Posterior cingulate gyrus (tissue), 11 donors: ENCODE results near the gene VSX1.

Source experiments
- DNase-seq, 10 donors: peaks; one replicate each; pipeline versions ENCODE4 v3.0.0 to v3.0.0-alpha.2; 2020 to 2021; ENCODE audit warnings: mixed read lengths in 3 of 10
- intact Hi-C: fragments of 100-400 bp; cut with DNase I; formaldehyde crosslinking; loops from one replicate; pipeline ENCODE4 v1.15.1; 2023

VSX1 gene

GRCh38 chr20:25030007-25030648 is 51.8 kb downstream of the VSX1 start:
- intact Hi-C loops, result no loop called here
- peak in 4 of 10 donors; percentile 17 to 88 (median 62) for DNase-seq

DNA sequence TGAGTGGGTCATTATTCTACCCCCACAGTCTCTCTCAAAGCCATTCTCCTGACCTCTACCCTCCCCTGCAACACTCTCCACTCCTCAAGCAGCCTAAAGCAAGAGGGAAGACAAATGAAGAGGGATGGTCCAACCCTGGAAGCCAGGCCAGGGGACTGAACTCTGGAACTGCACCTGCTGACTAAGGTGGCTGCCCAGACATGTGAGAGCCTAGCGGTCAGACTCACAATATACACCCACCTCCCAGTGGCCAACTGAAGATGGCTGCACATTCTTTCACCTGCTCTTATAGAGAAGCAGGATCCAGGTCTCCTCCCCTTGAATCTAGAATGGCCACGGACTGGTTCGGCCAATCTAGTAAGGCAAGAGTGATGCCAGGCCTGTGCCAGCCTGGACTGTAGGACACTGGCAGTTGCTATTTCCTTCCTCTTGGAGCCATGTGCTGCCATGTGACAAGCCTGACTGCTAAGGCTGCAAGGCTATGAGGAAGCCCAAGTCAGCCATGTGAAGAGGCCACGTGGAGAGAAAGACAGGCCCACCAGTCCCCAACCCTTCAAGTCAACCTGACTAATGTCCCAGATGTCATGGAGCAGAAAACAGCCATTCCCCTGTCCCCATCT is 55.8 kb downstream of the VSX1 start:
- peak in 6 of 10 donors; percentile 0 to 66 (median 20) for DNase-seq

More for the DNA sequence above, 55.8 kb downstream of the VSX1 start:
- intact Hi-C loops, result no loop called here
